Liver (tissue), 3 donors: ENCODE results near the gene DUSP21.

Experiments used
- JUND ChIP-seq, 2 donors: IDR thresholded peaks; 2 replicates each; pipeline ENCODE4 v1.6.1; 2016; ENCODE audit warnings: antibody characterized with exemption in 2 of 2
- RAD21 ChIP-seq, 2 donors: IDR thresholded peaks; 2 replicates each; pipeline ENCODE4 v1.6.1; 2016; ENCODE audit warnings: antibody characterized with exemption in 2 of 2, mild to moderate bottlenecking in 2 of 2
- RXRA ChIP-seq, 2 donors: IDR thresholded peaks; 2 replicates each; pipeline ENCODE4 v1.6.1; 2017 to 2018; ENCODE audit warnings: antibody characterized with exemption in 2 of 2, mild to moderate bottlenecking in 1 of 2
- TAF1 ChIP-seq: conservative IDR thresholded peaks from 2 replicates; pipeline ENCODE4 v1.6.1; 2016; ENCODE audit warnings: antibody characterized with exemption, mild to moderate bottlenecking
- TF ChIP-seq, protein P1 (sequence below): fragments of 150-350 bp; IDR thresholded peaks from 2 replicates; pipeline ENCODE4 v1.5.1; 2017; ENCODE audit warnings: improper control_type of control experiment, low read depth, low read length; ENCODE audit not compliant: missing input control
- TF ChIP-seq, protein P2 (sequence below): IDR thresholded peaks from 2 replicates; pipeline ENCODE4 v1.6.1; 2016; ENCODE audit warnings: antibody characterized with exemption
- donor health status: healthy.
- donor health status: healthy.

DNA sequence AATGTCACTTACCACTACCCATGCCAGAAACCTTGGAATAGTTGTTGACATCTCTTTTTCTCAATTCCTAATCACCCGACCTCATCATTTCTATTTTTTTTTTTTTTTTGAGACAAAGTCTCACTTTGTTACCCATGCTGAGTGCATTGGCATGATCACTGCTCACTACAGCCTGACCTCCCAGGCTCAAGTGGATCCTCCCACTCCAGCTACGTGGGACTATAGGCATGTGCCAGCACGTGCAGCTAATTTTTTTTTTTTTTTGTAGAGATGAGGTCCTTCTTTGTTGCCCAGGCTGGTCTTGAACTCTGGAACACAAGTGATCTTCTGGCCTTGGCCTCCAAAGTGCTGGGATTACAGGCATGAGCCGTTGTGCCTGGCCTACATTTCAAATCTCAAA is 41.1 kb downstream of the DUSP21 start:
- TF ChIP-seq, protein P1, sequence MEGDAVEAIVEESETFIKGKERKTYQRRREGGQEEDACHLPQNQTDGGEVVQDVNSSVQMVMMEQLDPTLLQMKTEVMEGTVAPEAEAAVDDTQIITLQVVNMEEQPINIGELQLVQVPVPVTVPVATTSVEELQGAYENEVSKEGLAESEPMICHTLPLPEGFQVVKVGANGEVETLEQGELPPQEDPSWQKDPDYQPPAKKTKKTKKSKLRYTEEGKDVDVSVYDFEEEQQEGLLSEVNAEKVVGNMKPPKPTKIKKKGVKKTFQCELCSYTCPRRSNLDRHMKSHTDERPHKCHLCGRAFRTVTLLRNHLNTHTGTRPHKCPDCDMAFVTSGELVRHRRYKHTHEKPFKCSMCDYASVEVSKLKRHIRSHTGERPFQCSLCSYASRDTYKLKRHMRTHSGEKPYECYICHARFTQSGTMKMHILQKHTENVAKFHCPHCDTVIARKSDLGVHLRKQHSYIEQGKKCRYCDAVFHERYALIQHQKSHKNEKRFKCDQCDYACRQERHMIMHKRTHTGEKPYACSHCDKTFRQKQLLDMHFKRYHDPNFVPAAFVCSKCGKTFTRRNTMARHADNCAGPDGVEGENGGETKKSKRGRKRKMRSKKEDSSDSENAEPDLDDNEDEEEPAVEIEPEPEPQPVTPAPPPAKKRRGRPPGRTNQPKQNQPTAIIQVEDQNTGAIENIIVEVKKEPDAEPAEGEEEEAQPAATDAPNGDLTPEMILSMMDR: no peak
- TF ChIP-seq RAD21 (IDR thresholded peaks at IDR 0.05) (no peak), TAF1 (no peak), RXRA (IDR thresholded peaks at IDR 0.05) (no peak), JUND (IDR thresholded peaks at IDR 0.05) (no peak)
- TF ChIP-seq, protein P2, sequence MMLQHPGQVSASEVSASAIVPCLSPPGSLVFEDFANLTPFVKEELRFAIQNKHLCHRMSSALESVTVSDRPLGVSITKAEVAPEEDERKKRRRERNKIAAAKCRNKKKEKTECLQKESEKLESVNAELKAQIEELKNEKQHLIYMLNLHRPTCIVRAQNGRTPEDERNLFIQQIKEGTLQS: no peak
